GDM1 (cell line): Measurements from ENCODE around the gene SBF1.

Source experiments
- DNase-seq: peaks from one replicate; lab custom pipeline; 2025; lab: John Stamatoyannopoulos, UW

SBF1 gene

DNA sequence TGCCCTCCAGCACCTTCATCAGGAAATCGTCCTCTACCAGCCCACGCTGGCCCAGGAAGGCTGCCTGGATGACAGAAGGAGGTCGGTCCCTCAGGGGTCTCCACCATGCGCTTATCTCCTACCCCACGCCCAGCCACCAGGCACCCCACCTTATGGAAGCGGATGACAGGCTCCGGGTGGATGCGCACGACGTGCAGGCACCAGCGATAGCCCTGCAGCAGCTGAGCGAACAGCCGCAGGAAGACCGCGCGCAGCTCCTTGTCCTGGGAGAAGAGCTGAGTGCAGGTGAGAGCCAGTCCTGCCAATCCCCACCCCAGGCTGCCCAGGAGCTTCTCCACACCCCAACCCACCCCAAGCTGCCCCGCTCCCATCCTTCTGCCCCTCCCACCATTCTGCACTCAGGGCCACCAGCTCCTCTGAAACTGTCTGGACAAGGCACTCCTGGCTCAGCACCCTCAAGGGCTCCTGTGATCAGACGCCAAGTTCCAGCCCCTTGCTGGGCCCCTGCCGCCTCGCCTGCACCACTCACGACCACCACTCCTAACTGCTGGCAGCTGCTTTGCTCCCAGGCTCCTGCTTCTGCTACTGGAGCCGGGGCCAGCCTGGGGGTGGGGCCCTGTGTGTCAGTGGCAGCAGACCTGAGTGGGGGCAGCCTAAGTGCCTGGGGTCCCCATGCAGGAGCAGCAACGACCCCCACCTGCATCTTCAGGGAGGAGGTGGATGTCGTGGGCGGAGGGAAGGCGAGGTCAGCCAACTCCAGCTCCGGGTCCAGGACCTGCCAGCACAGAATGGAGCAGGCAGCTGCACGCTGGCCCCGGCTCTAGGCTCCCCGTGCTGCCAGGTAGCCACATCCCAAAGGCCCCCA lies 9.5 kb downstream of the SBF1 start:
- no peak for DNase-seq

DNA sequence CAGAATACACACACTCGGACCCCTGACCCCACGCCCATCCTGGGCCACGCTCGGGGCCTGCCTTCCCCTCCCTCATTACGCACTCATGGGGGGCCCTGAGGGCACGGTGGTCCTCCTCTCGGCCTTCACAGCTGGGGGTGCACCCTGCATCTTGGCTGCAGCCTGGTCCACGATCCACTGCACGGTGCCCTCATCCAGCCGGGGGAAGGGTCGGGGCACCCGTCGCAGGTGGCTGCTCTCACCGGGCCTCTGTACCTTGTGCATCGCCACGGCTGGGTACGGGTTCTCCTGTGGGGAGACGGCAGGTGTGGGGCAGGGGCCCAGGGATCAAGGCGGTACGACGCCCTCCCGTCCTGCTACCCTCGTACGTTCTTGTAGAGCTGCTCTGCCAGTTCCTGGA lies 10.4 kb downstream of the SBF1 start:
- no peak for DNase-seq

DNA sequence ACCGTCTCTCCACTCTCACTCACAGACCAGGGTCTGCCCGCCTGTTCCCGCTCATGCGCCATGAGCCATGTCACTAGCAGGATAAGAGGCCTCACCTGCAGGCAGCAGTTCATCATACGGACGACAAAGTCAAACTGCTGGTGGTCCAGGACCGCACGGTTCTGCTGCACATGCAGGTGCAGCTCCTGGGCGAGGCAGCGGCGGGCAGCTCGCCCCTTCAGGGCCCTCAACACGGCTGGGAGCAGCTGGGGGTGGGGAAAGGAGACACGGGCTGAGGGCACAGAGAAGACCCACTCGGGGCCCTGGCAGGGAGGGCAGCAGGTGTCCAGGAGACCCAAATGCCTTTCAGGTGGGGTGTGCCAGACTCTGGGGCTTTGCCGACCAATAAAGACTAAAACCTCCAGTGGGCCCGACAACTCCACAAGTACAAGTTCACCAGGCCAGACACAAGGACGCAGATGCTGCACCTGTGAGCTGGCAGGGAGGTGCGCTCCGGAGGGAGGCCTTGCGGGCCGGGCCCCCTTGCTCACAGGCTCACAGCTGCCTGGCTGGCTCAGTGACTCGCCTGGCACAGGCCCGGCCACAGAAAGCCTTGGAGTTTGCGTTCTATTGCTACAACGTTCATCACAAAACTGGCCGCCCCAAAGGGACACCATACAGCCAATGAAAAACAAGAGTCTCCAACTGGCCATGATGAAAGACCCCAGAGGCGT lies 11.5 kb downstream of the SBF1 start:
- DNase-seq = no peak

DNA sequence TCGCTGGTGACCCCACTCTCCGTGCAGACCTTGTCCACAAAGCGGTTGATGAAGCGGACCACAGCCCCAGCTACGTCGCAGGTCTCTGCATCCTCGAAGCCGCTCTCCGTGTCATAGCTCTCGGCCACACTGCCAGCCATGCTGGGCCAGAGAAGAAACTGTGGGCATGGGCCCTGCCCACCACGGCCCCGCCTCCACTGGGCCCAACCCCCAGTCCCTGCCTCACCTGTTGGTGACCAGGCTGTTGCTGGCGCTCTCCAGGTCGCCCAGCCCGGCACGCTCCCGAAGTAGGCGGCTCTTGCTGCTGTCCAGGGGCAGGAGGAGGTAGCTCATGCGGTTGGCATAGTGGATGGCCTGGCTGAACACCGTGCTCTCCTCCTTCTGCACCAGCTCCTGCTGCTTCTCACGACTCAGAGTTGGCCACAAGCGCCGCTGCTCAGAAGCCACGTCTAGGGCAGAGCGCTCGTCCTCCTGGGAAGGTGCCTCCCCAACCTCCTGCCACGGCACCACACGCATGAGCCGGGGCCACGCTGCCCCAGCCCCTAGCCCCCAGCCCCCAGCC lies 12.8 kb downstream of the SBF1 start:
- no peak for DNase-seq

DNA sequence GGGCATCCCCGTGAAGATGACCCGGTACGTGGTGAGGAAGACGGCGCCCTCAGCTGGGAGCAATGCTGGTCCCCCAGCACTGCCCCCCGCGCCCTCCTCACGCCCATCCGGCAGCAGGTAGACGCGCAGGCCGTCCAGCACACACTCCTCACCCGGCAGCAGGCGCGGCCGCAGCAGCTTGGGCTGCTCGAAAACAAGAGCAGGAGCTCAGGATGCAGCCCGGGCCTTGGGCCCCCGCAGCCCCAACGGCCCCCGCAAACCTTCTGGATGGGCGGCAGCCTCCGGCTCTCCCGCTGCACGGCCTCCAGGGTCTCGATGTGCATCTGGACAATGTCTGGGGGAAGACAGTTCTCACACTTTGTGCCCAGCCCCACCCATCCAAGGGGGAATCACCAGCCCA lies 13.3 kb downstream of the SBF1 start:
- no peak for DNase-seq

DNA sequence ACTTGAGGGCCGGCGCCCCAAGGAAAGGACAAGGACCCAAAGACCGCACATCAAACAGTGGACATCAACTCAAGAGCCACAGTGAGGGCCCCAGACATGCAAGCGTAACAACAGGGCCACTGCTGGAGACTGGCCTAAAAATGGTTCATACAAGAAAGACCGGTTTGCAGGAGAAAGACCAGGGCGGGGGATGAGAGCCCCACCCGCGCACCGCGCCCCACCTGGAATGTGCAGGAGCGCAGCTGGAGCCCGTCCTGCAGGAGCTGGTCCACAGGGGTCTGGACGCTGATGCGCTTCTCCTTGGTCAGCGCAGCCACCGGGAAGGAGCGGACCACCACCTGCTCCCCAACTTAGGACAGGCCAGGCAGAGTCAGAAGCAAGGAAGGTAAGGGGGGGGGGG lies 13.9 kb downstream of the SBF1 start:
- no peak for DNase-seq

DNA sequence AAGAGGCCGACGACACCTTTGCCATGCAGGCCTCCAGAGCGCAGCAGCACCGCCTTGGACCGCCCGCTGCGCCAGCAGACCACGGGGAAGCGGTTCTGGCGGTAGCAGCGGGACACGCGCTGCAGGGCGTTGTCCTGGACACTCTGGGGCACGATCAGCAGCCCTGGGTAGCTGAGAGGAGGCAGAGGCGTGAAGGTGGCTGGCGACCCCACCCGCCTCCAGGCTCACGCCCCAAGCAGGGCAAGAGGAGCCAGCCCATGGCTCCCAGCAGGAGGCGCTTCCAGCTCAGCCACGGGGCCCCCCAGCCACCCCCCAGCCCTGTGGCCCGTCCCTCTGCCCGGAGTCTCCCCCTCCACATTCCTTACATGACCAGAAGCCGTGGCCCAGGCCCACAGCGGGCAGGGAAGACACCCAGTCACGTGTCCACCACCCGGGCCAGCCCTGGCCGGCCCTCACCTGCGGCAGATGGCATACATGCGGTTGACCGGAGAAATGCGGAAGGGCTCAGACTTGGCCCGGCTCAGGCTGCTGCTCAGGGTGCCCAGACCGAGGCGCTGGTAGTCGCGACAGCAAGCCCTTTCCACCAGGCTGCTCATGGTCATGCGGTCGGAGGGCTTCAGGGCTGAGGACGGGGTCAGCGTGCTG lies 15.2 kb downstream of the SBF1 start:
- DNase-seq = no peak

DNA sequence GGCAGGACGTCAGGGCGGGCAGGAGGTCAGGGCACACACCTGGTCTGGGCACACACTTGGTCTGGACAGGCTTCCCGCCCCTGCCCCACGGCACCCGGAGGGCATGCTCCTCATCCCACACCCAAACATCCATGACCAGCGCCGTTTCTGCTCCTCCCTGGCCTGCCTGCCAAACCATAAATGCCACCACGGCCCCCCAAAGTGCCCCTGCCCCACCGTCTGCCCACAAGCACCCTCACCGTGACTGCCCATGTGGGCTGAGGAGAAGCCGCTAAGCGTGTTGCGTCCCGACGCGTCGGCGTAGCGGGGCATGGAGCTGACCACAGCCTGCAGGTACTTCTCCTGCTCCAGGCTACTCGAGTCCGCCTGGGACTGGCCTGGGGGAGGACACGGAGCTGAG lies 15.8 kb downstream of the SBF1 start:
- DNase-seq = no peak

DNA sequence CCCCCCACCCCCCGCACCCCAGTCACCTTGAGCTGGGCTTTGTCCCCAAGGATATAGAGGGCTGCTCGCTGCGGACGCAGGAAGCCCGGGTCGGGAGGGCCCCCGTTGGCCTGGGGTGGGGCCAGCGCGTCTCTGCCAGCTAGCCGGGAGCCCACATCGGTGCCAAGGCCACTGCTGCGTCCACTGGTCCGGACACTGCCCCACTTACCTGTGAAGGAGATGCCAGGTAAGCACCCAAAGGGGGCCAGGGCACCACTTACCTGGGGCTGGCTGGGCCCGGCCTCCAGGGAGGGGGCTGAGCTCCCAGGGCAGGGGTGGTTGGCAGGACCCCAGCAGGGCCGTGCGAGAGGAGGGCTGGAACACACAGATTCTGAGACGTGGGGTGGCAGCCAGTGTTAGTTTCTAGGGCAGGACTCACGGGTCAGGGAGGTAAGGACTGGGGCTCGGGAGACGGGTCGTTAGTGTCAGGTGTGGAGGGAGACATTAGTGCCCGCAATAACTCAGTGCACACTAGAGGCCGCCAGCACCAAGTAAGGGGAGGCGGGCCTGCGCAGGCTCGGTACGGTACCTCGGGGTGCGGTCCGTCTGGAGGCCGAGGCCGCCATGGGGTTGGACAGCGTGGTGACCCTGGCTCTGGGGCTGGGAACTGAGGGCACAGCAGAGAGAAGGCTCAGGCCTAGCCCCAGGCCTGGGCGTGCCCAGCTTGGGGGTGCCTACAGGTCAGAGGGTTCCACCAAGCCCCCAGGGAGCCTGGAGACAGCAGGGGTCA lies 18.2 kb downstream of the SBF1 start:
- no peak for DNase-seq

DNA sequence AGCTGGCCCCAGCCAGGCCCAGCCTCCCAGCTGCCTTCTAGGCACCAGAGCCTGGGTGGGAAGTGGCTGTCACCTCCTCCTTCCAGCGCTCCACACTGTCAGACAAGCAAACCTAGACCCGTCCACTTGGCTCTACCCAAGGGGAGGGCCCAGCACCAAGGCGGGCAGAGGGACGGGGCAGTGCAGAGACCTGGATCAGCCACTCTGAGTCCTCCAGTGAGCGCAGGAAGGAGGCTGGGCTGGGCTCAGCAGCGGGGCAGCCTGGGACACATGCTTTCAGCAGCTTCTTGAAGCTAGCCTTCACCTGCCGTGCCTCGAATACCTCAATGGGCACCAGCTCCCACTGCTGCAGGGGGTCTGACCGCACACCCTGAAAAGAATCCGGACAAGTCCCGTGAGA lies 18.8 kb downstream of the SBF1 start:
- no peak for DNase-seq

DNA sequence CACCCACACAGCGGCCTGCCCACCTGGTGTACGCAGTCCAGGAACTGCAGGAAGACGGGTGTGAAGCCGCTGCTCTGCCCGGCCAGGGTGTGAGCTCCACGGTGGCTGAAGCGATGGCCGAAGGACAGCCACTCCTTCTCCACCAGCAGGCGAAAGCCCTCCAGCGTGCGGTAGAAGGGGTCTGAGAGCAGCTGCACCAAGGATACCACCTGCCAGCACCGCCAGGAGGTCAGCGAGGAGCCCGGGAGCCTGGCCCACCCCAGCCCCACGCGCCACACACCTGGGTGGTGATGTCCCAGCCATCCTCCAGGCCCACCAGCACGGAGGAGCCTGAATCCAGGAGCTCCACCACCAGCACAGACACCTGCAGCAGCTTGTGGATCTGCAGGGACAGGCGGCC lies 19.6 kb downstream of the SBF1 start:
- DNase-seq = no peak

DNA sequence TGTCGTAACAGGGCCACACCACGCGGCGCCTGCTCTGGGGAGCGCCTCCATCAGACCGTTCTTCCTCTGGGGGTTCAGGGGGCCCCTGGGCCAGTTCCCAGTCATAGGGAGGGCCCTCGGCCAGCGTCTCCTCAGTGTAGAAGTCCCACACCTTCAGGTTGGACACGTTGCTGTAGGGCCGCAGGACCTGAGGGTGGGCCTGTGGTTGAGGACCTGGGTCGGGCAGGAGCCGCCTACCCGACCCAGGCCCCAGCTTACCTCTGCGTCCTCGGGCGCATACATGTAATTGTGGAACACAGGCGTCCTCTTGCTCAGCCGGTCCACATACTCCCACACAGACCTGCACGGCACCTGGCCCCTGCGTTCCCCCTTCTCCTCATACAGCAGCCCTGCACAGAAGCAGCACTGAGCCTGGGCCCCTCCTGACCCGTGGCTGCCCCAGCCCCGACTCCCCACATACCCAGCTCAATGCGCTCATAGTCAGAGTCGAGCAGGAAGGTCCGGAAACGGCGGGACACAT lies 20.2 kb downstream of the SBF1 start:
- DNase-seq = no peak

DNA sequence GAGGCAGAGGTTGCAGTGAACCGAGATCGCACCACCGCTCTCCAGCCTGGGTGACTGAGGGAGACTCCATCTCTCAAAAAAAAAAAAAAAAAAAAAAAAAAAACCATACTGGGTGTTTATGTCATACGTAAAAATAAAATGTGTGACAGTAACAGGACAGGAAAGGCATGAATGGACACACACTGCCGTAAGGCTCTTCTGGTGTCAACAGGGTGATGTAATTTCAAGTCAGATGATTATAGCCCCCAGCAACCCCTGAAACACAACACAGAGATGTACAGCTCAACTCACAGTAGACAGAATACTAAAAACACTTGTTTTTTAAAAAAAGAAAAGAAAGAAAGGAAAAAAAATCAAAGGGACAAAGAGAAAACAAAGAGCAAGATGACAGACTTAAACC lies 22.2 kb downstream of the SBF1 start:
- no peak for DNase-seq

DNA sequence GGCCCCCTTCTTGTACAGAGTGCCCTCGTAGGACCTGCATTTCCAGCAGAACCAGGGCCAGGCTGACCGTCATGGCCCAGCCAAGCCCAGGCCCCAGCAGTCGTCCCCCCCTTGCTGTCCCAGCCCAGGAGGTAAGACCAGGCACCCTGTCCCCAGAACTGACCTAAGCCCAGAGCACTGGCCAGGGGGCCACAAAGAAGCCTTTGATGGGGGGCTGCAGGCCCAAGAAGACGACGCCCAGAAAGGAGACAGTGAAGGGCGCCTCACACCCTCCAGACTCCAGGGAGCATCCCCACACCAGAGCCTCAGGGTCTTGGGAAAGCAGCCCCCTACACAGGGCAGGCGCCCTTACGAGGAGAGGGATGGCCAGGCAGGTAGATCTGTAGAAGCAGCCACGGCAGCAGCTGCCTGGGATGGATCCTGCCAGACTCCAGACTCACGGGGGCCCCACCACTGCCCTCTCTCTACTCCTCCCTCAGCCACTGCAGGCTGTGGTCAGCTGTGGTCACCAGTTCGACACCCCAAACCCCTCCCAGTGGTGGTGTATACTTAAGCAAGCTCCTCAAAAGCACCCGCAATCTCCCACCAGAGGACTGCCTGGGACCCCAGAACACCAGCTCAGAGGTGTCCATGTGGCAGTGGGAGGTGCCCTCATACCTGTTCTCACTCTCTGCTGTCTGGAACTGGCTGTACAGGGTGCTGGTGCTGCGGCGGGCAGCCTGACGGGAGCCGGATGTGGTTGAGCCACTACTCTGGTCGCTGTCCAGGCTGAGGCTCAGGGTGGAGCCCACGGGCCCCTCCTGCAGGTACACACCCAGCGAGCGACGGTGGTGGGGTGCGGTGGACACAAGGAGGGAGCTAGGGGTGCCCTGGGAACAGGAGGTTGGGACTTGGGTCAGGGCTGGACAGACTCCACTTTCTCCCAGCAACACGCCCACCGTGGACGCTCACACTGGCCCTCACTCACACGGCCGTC lies 27.0 kb downstream of the SBF1 start:
- DNase-seq = no peak

DNA sequence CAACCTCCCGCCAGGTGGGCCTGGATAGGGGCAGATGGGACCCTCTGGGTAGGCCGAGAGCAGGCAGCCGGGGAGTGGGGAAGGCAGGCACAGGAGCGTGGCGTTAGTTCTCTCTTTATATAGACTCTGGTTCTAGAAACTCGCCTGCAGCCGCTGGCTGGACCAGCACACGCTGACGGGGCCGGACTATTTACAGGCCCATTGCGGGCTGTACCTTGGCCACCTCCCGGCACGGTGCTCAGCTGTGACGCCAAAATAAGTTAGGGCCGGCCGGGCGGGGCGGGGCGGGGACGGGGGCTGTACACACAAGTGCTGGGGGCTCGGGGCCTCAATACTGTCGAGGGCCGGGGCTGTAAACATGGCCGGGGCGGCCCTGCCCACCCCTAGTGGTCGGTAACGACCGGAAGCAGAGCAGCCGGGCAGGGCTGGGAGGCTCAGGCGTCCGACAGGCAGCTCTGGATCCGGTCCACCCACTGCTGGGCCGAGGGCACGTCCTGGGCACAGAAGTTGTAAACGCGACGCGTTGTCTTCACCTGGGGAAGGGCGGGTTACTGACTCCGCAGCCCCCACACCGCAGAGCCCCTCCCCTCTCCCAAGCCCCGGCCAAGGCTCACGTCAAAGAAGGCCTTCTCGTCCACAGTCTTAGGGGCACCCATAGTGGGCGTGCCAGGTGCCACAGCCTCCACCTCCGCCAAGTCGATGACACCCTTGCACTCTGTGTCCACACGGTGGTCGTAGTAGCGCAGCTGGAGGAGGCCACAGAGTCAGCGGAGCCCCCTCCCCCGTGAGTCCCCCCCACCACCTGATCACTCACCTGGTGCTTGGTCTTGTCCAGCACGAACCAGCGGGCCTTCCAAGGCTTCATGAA lies 27.9 kb downstream of the SBF1 start:
- no peak for DNase-seq

DNA sequence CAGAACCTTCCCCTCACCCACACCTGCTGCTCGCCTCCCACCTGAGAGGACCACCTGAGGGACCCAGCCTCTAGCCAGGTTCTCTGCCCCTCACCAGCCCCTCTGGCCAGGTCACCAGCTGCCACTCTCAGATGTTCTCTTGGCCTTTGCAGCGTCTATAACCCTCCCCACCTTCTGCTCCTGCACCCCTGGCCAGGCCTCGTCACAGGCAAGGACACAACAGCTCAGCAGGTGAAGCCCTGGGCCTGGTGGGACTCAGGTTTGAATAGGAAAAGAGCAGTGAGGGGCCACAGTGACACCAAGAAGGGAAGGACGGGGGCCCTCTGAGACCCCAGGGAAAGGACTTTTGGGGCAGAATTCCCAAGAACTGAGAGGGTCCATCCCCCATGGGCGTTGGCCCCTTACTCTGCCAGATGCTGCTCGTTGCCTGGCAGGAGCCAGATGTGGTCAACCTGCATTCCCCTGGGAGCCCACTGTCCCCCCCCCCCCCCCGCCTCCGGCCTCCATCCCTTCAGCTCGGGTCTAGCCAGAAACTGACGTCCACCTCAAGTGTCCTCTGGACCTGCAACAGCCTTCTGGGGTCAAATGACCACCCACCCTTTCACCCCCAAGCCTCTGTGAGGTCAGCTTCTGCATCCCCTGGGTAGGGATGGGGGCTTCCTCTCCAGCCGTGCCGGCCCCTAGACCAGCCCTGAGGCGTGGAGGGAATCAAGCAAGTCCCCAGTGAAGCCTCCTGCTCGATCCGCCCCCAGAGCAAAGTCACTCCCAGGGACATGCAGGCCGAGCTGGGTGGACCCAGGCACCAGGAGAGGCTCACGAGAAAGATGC lies 28.7 kb downstream of the SBF1 start:
- DNase-seq = no peak

DNA sequence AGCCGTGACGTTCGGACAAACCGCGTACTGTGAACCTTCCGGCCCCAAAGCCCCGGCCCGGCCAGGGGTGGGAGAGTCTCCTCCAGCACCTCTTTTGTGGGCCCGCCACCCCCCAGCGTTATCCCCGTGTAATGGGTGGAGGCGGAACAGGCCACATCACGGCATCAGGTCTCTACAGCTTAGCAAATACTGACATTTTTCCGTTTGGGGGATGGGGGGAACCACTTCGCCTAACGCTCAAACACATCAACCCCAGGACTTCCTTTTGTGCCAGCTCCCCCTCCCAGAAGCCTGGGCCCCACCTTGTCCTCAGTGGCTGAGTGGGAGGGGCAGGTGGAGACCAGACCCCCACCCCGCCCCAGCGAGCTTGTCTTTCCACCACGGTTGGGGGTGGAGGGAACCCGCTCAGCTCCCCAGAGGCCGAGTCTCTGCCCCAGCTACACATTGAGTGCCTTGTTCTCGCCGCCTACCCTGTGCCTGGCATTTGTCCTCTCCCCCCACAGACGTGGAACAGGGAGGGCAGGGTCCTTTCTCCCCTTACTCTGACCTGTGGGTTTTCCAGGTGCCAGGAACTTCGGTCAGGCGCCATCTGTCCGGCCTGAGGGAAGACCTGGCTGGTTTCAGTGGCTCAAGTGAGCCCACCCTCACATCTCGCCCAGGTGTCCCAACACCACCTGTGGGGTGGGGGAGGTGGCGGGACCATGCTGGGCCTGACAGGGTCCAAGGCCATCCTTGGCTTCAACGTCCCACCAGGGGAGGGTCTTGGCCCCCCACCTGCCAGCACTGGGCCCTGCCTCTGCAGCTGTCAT lies 29.6 kb downstream of the SBF1 start:
- no peak for DNase-seq

DNA sequence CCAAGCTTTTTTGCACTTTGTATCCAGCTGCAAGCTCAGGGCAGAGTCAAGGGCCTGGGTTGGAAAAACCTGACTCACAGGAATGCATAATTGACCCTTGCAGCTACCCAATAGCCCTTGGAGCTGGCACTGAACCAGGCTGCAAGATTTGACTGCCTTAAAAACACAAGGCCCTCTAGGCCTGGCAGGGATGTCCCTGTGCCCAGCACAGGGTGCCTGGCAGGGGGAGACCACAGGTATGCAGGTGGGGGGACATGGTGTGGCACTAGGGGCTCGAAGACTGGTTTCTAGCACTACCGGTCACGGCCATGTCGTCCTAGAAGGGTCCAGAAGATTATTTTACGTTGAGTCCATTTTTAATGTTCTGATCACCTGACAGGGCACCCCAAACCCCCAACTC lies 30.2 kb downstream of the SBF1 start:
- no peak for DNase-seq
